Endothelial cell (in vitro differentiated cells): ENCODE data around the gene NCAPD2. TPM values are rescaled to one million over a fixed set of nuclear protein-coding genes. Genes with fewer than 3 reads are reported as not detected.

Experiments used
- DNase-seq: peaks from one replicate; pipeline ENCODE4 v3.0.0; 2021; ENCODE audit warnings: low spot score
- H3K27ac Mint-ChIP-seq: one replicate; pipeline ENCODE4 v1.8.0; 2021; ENCODE audit warnings: mixed read lengths, inconsistent platforms; ENCODE audit not compliant: unreplicated experiment
- H3K27me3 Mint-ChIP-seq: one replicate; pipeline ENCODE4 v1.8.0; 2021; ENCODE audit warnings: mild to moderate bottlenecking, moderate library complexity, mixed read lengths, inconsistent platforms; ENCODE audit not compliant: unreplicated experiment
- H3K36me3 Mint-ChIP-seq: one replicate; pipeline ENCODE4 v1.8.0; 2021; ENCODE audit warnings: mild to moderate bottlenecking, low read depth, mixed read lengths, inconsistent platforms; ENCODE audit not compliant: unreplicated experiment
- H3K4me1 Mint-ChIP-seq: one replicate; pipeline ENCODE4 v1.8.0; 2021; ENCODE audit warnings: mild to moderate bottlenecking, mixed read lengths, inconsistent platforms; ENCODE audit not compliant: unreplicated experiment
- H3K4me3 Mint-ChIP-seq: one replicate; pipeline ENCODE4 v1.8.0; 2021; ENCODE audit warnings: mild to moderate bottlenecking, mixed read lengths, inconsistent platforms; ENCODE audit not compliant: unreplicated experiment
- H3K9me3 Mint-ChIP-seq: one replicate; pipeline ENCODE4 v1.8.0; 2021; ENCODE audit warnings: mixed read lengths, inconsistent platforms; ENCODE audit not compliant: unreplicated experiment
- total RNA-seq: library from RNA; stranded (reverse); fragmentation: NEBNext Ultra II Directional; extraction: Animal tissue kit (Norgen Biotek cat#: 25700); gene quantifications from one replicate; pipeline ENCODE4 v1.2.1, GENCODE V29; 2021; ENCODE audit not compliant: unreplicated experiment
- TF ChIP-seq, protein P1 (sequence below): fragments of 200-600 bp; sonication (generic); IDR thresholded peaks from one replicate; pipeline ENCODE4 v1.5.0; 2021; ENCODE audit warnings: antibody characterized with exemption; ENCODE audit not compliant: unreplicated experiment

The NCAPD2 gene
- total RNA-seq, 1 donor from 2014 or later: 25.3 TPM

DNA sequence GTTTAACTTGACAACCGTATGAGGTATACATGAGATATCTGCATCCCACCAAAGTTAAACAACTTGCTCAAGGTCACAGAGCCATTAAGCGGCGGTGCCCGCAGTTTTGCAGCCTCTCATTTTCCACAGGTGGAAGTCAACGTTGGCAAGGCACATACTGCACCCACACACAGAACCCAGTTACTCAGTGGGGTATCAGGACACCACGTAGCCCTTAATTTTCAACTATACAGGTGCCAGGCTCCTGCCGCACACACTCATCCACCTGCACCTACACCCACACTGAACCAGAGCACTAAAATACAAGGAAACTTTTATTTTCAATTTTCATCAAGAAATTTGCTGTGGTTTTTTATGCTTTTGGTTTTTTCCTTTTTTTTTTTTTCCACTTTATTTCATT, 75.9 kb downstream of the NCAPD2 start:
- peaks cover 11% of the 10 kb centered on the region for H3K27me3 Mint-ChIP-seq
- no peaks in the 10 kb centered on the region for H3K9me3 Mint-ChIP-seq
- TF ChIP-seq, protein P1, sequence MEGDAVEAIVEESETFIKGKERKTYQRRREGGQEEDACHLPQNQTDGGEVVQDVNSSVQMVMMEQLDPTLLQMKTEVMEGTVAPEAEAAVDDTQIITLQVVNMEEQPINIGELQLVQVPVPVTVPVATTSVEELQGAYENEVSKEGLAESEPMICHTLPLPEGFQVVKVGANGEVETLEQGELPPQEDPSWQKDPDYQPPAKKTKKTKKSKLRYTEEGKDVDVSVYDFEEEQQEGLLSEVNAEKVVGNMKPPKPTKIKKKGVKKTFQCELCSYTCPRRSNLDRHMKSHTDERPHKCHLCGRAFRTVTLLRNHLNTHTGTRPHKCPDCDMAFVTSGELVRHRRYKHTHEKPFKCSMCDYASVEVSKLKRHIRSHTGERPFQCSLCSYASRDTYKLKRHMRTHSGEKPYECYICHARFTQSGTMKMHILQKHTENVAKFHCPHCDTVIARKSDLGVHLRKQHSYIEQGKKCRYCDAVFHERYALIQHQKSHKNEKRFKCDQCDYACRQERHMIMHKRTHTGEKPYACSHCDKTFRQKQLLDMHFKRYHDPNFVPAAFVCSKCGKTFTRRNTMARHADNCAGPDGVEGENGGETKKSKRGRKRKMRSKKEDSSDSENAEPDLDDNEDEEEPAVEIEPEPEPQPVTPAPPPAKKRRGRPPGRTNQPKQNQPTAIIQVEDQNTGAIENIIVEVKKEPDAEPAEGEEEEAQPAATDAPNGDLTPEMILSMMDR: no peak
- peaks cover 43% of the 10 kb centered on the region for H3K36me3 Mint-ChIP-seq
- H3K4me1 Mint-ChIP-seq: peaks cover 10% of the 10 kb centered on the region
- no peak overlapping the region for H3K27ac Mint-ChIP-seq
- H3K4me3 Mint-ChIP-seq: peak overlapping the region; percentile 79
- no peak for DNase-seq

DNA sequence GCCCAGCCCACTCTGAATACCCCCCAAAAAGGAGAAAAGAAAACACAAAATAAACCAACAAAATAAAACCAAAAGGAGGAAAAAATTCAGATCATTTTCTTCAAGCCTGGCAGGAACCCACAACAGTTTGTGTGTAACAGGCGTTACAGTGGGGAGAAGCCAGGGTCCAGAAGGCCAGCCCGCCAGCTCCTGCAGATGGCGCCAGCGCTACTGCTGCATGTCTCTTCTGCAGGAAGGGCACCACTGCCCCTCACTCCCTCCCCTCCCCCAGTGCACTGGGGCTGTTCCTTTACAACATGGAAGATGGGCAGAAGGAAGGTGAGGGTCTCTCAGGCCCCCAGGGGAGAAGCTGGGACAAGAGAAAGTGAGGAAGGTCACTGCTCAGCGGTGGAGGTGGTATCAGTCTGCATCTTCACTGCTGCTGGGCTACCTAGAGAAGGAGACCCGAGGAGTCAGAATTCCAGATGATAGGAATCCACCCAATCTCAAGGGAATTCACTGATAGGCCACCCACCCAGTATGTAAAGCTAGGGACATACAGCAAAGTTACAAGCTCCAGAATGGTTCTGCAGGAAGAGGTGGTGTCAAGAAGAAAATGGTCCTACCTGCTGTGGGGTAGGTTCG, 76.5 kb downstream of the NCAPD2 start:
- Mint-ChIP-seq H3K9me3 (no peaks in the 10 kb centered on the region), H3K4me1 (peaks cover 10% of the 10 kb centered on the region), H3K4me3 (no peak overlapping the region), H3K27me3 (peaks cover 11% of the 10 kb centered on the region), H3K36me3 (peaks cover 49% of the 10 kb centered on the region), H3K27ac (no peak overlapping the region)
- peak; percentile 75 for DNase-seq
- TF ChIP-seq, protein P1: no peak

- Mint-ChIP-seq H3K9me3 (no peaks in the 10 kb centered on the region), H3K4me1 (peaks cover 1% of the 10 kb centered on the region), H3K36me3 (peaks cover 55% of the 10 kb centered on the region), H3K27ac (peak overlapping the region; percentile 84), H3K27me3 (peaks cover 10% of the 10 kb centered on the region), H3K4me3 (peak overlapping the region; percentile 60)
- TF ChIP-seq, protein P1: no peak
- no peak for DNase-seq
Measured at GRCh38 chr12:6573001-6573400, 79.1 kb downstream of the NCAPD2 start.

DNA sequence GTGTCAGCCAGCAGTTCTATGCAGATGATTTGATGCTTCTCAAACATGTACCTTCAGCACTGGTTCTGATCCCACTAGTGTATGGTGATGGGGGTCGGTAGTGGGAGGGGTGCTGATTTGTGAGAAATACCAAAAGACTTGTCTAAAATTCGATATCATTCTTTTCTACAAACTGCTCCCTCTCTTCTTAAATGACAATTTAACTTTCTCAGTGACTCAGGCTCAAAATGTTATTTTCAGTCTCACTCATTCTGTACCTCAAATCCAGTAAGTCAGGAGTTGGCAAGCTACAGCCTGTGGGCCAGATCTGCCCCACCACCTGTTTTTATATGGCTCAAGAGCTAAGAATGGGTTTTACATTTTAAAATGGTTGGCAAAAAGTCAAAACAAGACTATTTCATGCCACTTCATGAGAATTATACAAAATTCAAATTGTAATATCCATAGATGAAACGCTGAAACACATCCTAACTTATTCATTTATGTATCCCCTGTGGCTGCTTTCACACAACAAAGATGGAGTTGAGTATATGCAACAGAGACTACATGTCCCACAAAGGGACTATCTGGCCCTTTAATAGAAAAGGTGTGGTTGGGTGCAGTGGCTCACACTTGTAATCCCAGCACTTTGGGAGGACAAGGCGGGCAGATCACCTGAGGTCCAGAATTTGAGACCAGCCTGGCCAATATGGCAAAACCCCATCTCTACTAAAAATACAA, 80.8 kb downstream of the NCAPD2 start:
- TF ChIP-seq, protein P1: no peak
- no peaks in the 10 kb centered on the region for H3K4me1 Mint-ChIP-seq
- peaks cover 5% of the 10 kb centered on the region for H3K27me3 Mint-ChIP-seq
- DNase-seq: no peak
- no peak overlapping the region for H3K4me3 Mint-ChIP-seq
- no peaks in the 10 kb centered on the region for H3K9me3 Mint-ChIP-seq
- no peak overlapping the region for H3K27ac Mint-ChIP-seq
- H3K36me3 Mint-ChIP-seq: peaks cover 64% of the 10 kb centered on the region

DNA sequence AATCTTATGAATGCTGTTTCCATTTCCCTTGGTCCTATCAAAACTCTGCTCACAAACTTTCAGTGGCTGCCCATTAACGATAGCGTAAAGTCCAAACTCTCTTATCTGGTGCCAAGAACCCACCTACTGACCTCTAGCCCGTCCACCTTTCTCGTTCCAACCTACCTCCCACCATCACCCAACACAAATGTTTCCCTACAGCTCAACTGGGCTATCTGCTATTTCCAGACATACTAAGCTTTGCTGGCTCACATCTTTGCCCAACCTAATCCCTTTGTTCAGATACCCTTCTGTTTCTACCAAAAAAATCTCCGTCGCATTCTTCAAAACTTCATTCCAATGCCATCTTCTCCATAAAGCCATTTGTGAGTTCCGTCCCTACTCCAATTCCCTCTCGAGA, 81.7 kb downstream of the NCAPD2 start:
- H3K9me3 Mint-ChIP-seq: no peaks in the 10 kb centered on the region
- TF ChIP-seq, protein P1: no peak
- peaks cover 4% of the 10 kb centered on the region for H3K27me3 Mint-ChIP-seq
- peak overlapping the region; percentile 26 for H3K4me3 Mint-ChIP-seq
- H3K4me1 Mint-ChIP-seq: no peaks in the 10 kb centered on the region
- H3K36me3 Mint-ChIP-seq: peaks cover 55% of the 10 kb centered on the region
- DNase-seq: no peak
- no peak overlapping the region for H3K27ac Mint-ChIP-seq
